Right lobe of liver (tissue), 6 donors: ENCODE results near the gene PLSCR4. TPM values are rescaled to one million over a fixed set of nuclear protein-coding genes. Genes with fewer than 3 reads are reported as not detected.

Experiments used
- ATAC-seq, 4 donors: fragments of 200-7000 bp; cut with Tn5 transposase; one replicate each; pipeline ENCODE4 v1.9.1; 2020; ENCODE audit warnings: mild to moderate bottlenecking in 4 of 4, moderate library complexity in 4 of 4
- DNase-seq, 3 donors: peaks; one replicate each; pipeline ENCODE4 v3.0.0-alpha.2; 2020
- H3K27ac ChIP-seq, 3 donors: fragments of 200-600 bp; one replicate each; pipeline ENCODE4 v1.8.0; 2022
- H3K27me3 ChIP-seq, 2 donors: fragments of 200-600 bp; one replicate each; pipeline ENCODE4 v1.8.0; 2022
- H3K36me3 ChIP-seq, 4 donors: fragments of 200-600 bp; sonication (generic) in 1 of 4; one replicate each; pipeline versions ENCODE4 v1.5.1 to v1.8.0; 2017 to 2022; ENCODE audit warnings: control low read depth in 1 of 4
- H3K4me1 ChIP-seq, 4 donors: fragments of 200-600 bp; sonication (generic) in 1 of 4; one replicate each; pipeline versions ENCODE4 v1.5.1 to v1.8.0; 2017 to 2022; ENCODE audit warnings: control low read depth in 1 of 4
- H3K4me3 ChIP-seq, 3 donors: fragments of 200-600 bp; one replicate each; pipeline ENCODE4 v1.8.0; 2022
- H3K9me3 ChIP-seq, 4 donors: fragments of 200-600 bp; sonication (generic) in 1 of 4; one replicate each; pipeline versions ENCODE4 v1.5.1 to v1.8.0; 2017 to 2022; ENCODE audit warnings: control low read depth in 1 of 4
- POLR2A ChIP-seq: fragments of 450-650 bp; IDR thresholded peaks from one replicate; pipeline ENCODE4 v1.6.1; 2017; ENCODE audit warnings: antibody characterized with exemption, mild to moderate bottlenecking
- WGBS: methylation state at CpG from one replicate; pipeline ENCODE4 v1.1.6; 2018; ENCODE audit warnings: low coverage, low lambda C conversion rate; ENCODE audit not compliant: insufficient coverage; ENCODE audit errors: missing lambda C conversion rate; 5-methylcytosine and 5-hydroxymethylcytosine counted together
- intact Hi-C, 2 donors: fragments of 100-400 bp; cut with DNase I; formaldehyde crosslinking; loops; one replicate each; pipeline versions ENCODE4 v1.11.2 to v1.14.1; 2022
- total RNA-seq, 6 experiments: library from RNA; depleted of rRNA in 2 of 6; stranded (reverse); fragments of >200 nt in 2 of 6; fragmentation: NEBNext Ultra II Directional in 3 of 6; extraction: Animal tissue kit (Norgen Biotek cat#: 25700) in 3 of 6; gene quantifications; one replicate each; pipeline versions ENCODE4 v1.1.0 to v1.2.4, GENCODE V29; 2016 to 2023
- TF ChIP-seq, protein P1 (sequence below), 4 donors: fragments of 200-600 bp in 3 of 4; fragments of 450-650 bp in 1 of 4; IDR thresholded peaks; one replicate each; pipeline versions ENCODE4 v1.5.1 to v1.8.0; 2016 to 2022; ENCODE audit warnings: antibody characterized with exemption in 4 of 4, mild to moderate bottlenecking in 2 of 4
- donor health status: DM: no; HTN: yes; CAD: no.
- donor health status: DM: no; HTN: no; CAD: no.
- donor health status: DM: no; HTN: no; CAD: no.
- donor health status: DM: no; HTN: yes; CAD: no.
- donor health status: DM: no; HTN: yes; CAD: no.

The PLSCR4 gene
- total RNA-seq, 6 experiments from 2014 or later = 25.2 to 44.9 (median 42.4) TPM

DNA sequence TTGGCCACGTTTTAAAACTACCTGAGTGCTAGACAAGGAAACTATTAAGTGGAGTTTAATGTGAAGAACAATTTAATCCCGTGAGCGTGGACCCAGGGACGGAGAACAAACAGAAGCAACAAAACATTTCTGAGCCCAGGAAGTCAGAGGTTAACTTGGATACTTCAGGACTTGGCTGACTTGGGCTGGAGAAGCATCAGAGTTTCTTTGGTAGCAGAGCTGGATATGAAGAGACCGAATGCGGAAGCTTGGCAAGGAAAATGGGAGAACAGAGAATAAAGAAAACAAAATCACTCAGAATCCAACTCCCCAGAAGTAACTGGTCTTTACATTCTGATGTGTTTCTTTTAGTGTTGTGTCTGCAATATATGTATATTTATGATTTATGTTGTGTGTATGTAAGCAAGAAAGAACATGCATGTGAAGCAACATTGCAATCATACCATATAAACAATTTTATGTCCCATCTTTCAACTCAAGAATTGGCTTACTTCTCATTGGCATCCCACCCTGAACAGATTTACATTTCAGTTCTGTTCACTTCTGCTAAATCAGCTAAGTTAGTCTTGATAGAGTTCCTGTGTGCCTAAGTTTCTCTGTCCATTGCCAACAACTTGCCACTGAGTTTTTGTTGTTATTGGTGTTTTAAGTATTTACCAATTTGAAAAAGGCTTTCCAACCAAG, 72.8 kb downstream of the PLSCR4 start:
- 64% methylated on average over 4 of the region's 6 CpGs for WGBS
- Histone ChIP-seq H3K9me3 (no peaks in the 10 kb centered on the region), H3K4me3 (no peak overlapping the region), H3K27ac (no peak overlapping the region), H3K36me3 (peaks cover 0 to 2% (median 0%) of the 10 kb centered on the region in 4 donors), H3K4me1 (no peaks in the 10 kb centered on the region), H3K27me3 (no peaks in the 10 kb centered on the region)
- DNase-seq = no peak
- TF ChIP-seq, protein P1, sequence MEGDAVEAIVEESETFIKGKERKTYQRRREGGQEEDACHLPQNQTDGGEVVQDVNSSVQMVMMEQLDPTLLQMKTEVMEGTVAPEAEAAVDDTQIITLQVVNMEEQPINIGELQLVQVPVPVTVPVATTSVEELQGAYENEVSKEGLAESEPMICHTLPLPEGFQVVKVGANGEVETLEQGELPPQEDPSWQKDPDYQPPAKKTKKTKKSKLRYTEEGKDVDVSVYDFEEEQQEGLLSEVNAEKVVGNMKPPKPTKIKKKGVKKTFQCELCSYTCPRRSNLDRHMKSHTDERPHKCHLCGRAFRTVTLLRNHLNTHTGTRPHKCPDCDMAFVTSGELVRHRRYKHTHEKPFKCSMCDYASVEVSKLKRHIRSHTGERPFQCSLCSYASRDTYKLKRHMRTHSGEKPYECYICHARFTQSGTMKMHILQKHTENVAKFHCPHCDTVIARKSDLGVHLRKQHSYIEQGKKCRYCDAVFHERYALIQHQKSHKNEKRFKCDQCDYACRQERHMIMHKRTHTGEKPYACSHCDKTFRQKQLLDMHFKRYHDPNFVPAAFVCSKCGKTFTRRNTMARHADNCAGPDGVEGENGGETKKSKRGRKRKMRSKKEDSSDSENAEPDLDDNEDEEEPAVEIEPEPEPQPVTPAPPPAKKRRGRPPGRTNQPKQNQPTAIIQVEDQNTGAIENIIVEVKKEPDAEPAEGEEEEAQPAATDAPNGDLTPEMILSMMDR (IDR thresholded peaks at IDR 0.05) = no peak
- no peak for TF ChIP-seq POLR2A
- intact Hi-C loops = no loop called here
- no peak for ATAC-seq

DNA sequence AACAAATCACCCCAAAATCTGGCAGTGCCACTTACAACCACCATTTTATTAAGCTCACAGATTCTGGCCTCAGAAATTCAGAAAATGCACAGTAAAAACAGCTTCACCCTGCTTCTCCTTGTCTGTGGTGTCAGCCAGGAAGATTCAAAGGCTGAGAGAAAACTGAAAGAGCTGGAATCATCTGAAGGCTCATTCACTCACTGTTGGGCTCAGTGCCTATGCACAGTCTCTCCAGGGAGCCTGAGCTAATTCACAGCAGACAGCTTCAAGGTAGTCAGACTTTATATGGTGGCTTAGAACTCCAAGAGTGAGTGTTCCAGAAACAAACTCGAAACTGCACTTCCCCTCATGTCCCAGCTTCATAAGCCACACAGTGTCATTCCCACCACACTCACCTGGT, 73.4 kb downstream of the PLSCR4 start:
- Histone ChIP-seq H3K27me3 (no peaks in the 10 kb centered on the region), H3K9me3 (no peaks in the 10 kb centered on the region), H3K4me3 (no peak overlapping the region), H3K27ac (no peak overlapping the region), H3K36me3 (peaks cover 0 to 2% (median 0%) of the 10 kb centered on the region in 4 donors), H3K4me1 (no peaks in the 10 kb centered on the region)
- DNase-seq (no peak), ATAC-seq (no peak)
- no peak for TF ChIP-seq POLR2A
- TF ChIP-seq, protein P1 (IDR thresholded peaks at IDR 0.05) = no peak
- no CpG with 5 or more reads among the region's 1 CpG for WGBS
- intact Hi-C loops = no loop called here

DNA sequence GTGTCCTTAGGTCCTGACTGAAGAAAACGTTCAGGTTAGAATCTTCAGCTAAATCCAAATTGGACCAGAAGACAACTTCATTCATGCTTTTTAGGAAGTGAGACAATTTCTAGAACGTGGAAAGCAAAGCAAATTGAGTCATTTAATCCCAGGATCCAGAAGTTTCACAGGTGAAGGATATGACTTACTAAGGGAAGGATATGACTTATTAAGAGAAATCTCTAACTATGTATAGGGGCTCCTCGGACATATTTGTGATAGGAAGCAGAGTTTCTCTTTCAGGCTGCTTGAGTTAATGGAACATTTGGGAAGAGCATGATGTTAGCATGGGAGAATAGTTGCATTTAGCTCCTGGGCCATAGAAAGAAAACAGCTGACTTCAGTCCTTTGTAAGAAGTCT, 73.8 kb downstream of the PLSCR4 start:
- TF ChIP-seq, protein P1 (IDR thresholded peaks at IDR 0.05) = no peak
- Histone ChIP-seq H3K36me3 (no peaks in the 10 kb centered on the region), H3K9me3 (no peaks in the 10 kb centered on the region), H3K27me3 (no peaks in the 10 kb centered on the region), H3K4me1 (no peaks in the 10 kb centered on the region), H3K27ac (no peak overlapping the region), H3K4me3 (no peak overlapping the region)
- intact Hi-C loops = no loop called here
- ATAC-seq (no peak), DNase-seq (no peak)
- WGBS = 66% methylated on average over 3 of the region's 3 CpGs

DNA sequence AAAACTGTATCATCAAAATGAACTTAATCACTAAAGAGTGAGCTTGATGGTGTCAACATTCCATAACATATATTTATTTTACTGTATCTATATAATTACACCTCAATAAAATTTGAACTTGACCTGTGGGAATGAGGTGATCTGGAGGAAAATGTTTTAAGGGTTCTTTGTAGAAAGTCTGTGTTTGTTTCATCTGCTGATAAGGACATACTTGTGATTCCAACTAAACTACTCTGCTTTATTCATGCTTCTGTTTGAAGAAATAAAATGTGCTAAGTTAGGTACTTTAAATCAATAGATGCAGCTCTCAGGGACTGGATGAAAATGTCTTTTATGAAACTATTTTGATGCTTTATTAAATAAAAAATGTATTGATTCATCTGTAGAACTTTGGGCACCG, 78.3 kb downstream of the PLSCR4 start:
- H3K27me3 ChIP-seq = no peaks in the 10 kb centered on the region
- ATAC-seq = no peak
- TF ChIP-seq, protein P1 (IDR thresholded peaks at IDR 0.05) = no peak
- no peak for TF ChIP-seq POLR2A
- no peak overlapping the region for H3K4me3 ChIP-seq
- no peaks in the 10 kb centered on the region for H3K4me1 ChIP-seq
- intact Hi-C loops = no loop called here
- WGBS = 100% methylated on average over 1 of the region's 1 CpG
- no peaks in the 10 kb centered on the region for H3K9me3 ChIP-seq
- DNase-seq = no peak
- no peaks in the 10 kb centered on the region for H3K36me3 ChIP-seq
- H3K27ac ChIP-seq = no peak overlapping the region
